ENCODE measurements around the gene CPNE6.

The CPNE6 gene

DNA sequence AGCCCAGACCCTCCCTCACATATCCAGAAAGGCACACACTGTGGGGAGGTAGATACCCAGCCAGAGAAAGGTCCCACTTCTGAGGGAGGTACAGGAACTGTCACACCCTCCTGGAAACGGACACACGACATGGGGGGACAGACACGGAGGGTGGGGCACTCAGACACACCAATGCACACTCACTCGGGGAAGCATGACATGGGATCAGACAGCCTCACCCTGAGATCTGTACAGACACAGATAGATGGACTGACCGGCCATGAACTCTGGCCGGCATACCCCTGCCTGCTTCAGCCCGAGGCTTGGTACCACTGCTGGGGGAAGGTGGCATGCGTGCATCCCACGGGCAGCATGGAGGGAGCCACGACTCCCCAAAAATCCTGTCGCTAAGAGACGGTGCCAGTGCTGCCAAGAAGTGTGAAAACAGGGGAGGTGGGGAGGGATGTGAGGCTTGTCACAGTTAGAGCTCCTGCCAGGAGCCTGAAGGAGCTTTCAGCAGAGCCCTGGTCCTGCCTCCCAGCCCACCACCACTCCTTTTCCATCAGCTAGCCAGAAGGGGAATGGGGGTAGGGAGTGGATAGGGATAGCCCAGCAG is 571 bp downstream of the CPNE6 start:
- 0 out of 2 replicates have a peak, but pooled peaks cover 4% of the 10 kb centered on the region for H3K4me1 ChIP-seq (ENCODE audit: low read length)
- TF ChIP-seq EZH2 (optimal IDR thresholded peaks at IDR 0.05; ENCODE audit: low read depth, low read length) (no peak), EZH2phosphoT487 (IDR thresholded peaks at IDR 0.05; ENCODE audit: low read length) (no peak)
- TF ChIP-seq, protein P1, sequence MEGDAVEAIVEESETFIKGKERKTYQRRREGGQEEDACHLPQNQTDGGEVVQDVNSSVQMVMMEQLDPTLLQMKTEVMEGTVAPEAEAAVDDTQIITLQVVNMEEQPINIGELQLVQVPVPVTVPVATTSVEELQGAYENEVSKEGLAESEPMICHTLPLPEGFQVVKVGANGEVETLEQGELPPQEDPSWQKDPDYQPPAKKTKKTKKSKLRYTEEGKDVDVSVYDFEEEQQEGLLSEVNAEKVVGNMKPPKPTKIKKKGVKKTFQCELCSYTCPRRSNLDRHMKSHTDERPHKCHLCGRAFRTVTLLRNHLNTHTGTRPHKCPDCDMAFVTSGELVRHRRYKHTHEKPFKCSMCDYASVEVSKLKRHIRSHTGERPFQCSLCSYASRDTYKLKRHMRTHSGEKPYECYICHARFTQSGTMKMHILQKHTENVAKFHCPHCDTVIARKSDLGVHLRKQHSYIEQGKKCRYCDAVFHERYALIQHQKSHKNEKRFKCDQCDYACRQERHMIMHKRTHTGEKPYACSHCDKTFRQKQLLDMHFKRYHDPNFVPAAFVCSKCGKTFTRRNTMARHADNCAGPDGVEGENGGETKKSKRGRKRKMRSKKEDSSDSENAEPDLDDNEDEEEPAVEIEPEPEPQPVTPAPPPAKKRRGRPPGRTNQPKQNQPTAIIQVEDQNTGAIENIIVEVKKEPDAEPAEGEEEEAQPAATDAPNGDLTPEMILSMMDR (IDR thresholded peaks at IDR 0.05; ENCODE audit: low read length), result no peak

GRCh38 chr14:24072436-24072835 is 1.1 kb downstream of the CPNE6 start:
- TF ChIP-seq EZH2 (optimal IDR thresholded peaks at IDR 0.05; ENCODE audit: low read depth, low read length) (no peak), EZH2phosphoT487 (IDR thresholded peaks at IDR 0.05; ENCODE audit: low read length) (no peak)
- TF ChIP-seq, protein P1 (IDR thresholded peaks at IDR 0.05; ENCODE audit: low read length), result no peak

More for the DNA sequence above, 571 bp downstream of the CPNE6 start:
- H3K9ac ChIP-seq (ENCODE audit: low read length), result no peak overlapping the region
- no peak overlapping the region for H3K4me3 ChIP-seq (ENCODE audit: low read length)
- H3K9me3 ChIP-seq (replicated peaks; ENCODE audit: insufficient read depth, low read length), result no peaks in the 10 kb centered on the region
- H3F3A ChIP-seq (ENCODE audit: insufficient read depth, low read length), result no peaks in the 10 kb centered on the region
- no peaks in the 10 kb centered on the region for H3K36me3 ChIP-seq (replicated peaks; ENCODE audit: insufficient read depth, low read length)
- no peak for DNase-seq
- H4K20me1 ChIP-seq (ENCODE audit: insufficient read depth, low read length), result no peaks in the 10 kb centered on the region
- H3K4me2 ChIP-seq (ENCODE audit: low read depth, low read length), result no peak overlapping the region
- no peaks in the 10 kb centered on the region for H3K79me2 ChIP-seq (ENCODE audit: low read length)
- H3K27me3 ChIP-seq (replicated peaks; ENCODE audit: insufficient read depth, low read length), result no peaks in the 10 kb centered on the region
- no peaks in the 10 kb centered on the region for H3K9me2 ChIP-seq (replicated peaks; ENCODE audit: insufficient read depth, low read length)
- H2AFZ ChIP-seq (ENCODE audit: low read length), result no peak overlapping the region
- no peak overlapping the region for H3K27ac ChIP-seq (ENCODE audit: low read length)

DNA sequence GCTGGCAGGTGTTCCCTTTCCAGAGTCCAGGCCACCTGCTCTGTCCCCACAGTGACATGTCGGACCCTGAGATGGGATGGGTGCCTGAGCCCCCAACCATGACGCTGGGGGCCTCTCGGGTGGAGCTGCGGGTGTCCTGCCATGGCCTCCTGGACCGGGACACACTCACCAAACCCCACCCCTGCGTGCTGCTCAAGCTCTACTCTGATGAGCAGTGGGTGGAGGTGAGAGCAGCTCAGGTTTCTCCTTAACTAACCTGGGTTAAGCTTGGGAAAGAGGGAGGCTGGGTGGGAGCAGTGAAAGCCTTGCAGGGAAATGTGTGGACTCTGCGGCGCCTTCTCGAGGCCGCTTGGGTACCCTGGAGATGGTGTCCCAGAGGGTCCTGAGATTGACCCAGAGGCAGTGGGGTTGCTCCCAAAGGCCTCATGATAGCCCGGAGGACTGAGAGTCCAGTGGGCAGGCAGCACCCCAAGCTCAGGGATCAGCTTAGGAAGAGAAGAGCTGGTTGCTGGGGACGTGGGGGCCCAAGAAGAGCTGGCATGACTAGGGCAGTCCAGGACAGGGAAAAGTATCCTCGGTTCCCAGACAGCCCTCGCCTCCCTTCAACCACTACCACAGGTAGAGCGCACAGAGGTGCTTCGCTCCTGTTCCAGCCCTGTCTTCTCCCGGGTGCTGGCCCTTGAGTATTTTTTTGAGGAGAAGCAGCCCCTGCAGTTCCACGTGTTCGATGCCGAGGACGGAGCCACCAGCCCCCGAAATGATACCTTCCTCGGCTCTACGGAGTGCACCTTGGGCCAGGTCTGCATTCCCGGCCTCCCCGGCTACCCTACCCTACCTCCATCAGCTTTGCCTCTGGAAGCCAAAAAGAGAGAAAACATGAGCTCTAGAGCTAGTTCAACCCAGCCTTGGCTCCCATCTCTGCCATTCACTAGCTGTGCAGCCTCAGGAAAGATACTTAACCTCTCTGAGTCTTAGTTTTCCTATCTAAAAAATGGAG is 1.8 kb downstream of the CPNE6 start:
- Histone ChIP-seq H3K36me3 (replicated peaks; ENCODE audit: insufficient read depth, low read length) (no peaks in the 10 kb centered on the region), H2AFZ (ENCODE audit: low read length) (no peak overlapping the region), H3K9ac (ENCODE audit: low read length) (no peak overlapping the region), H3K4me3 (ENCODE audit: low read length) (no peak overlapping the region), H3K79me2 (ENCODE audit: low read length) (no peaks in the 10 kb centered on the region), H3K27ac (ENCODE audit: low read length) (no peak overlapping the region), H3K4me1 (ENCODE audit: low read length) (0 out of 2 replicates have a peak, but pooled peaks cover 4% of the 10 kb centered on the region), H3K9me2 (replicated peaks; ENCODE audit: insufficient read depth, low read length) (no peaks in the 10 kb centered on the region), H3F3A (ENCODE audit: insufficient read depth, low read length) (no peaks in the 10 kb centered on the region), H4K20me1 (ENCODE audit: insufficient read depth, low read length) (no peaks in the 10 kb centered on the region), H3K9me3 (replicated peaks; ENCODE audit: insufficient read depth, low read length) (no peaks in the 10 kb centered on the region), H3K27me3 (replicated peaks; ENCODE audit: insufficient read depth, low read length) (no peaks in the 10 kb centered on the region), H3K4me2 (ENCODE audit: low read depth, low read length) (no peak overlapping the region)
- DNase-seq, result no peak
- TF ChIP-seq EZH2 (optimal IDR thresholded peaks at IDR 0.05; ENCODE audit: low read depth, low read length) (no peak), EZH2phosphoT487 (IDR thresholded peaks at IDR 0.05; ENCODE audit: low read length) (no peak)
- TF ChIP-seq, protein P1 (IDR thresholded peaks at IDR 0.05; ENCODE audit: low read length), result no peak

More at GRCh38 chr14:24072436-24072835, 1.1 kb downstream of the CPNE6 start:
- Histone ChIP-seq H3K4me2 (ENCODE audit: low read depth, low read length) (no peak overlapping the region), H3K27ac (ENCODE audit: low read length) (no peak overlapping the region), H3K9me2 (replicated peaks; ENCODE audit: insufficient read depth, low read length) (no peaks in the 10 kb centered on the region), H3F3A (ENCODE audit: insufficient read depth, low read length) (no peaks in the 10 kb centered on the region), H3K4me1 (ENCODE audit: low read length) (0 out of 2 replicates have a peak, but pooled peaks cover 4% of the 10 kb centered on the region), H3K4me3 (ENCODE audit: low read length) (no peak overlapping the region), H4K20me1 (ENCODE audit: insufficient read depth, low read length) (no peaks in the 10 kb centered on the region), H3K9ac (ENCODE audit: low read length) (no peak overlapping the region), H3K9me3 (replicated peaks; ENCODE audit: insufficient read depth, low read length) (no peaks in the 10 kb centered on the region), H2AFZ (ENCODE audit: low read length) (no peak overlapping the region), H3K36me3 (replicated peaks; ENCODE audit: insufficient read depth, low read length) (no peaks in the 10 kb centered on the region), H3K27me3 (replicated peaks; ENCODE audit: insufficient read depth, low read length) (no peaks in the 10 kb centered on the region), H3K79me2 (ENCODE audit: low read length) (no peaks in the 10 kb centered on the region)
- no peak for DNase-seq
